Fibroblast of skin of right quadriceps (primary cell): ENCODE results near the gene SAMD11.
"Not testable (repeated sequence)": the region's sequence is repeated elsewhere in the genome, so short reads cannot be mapped to it uniquely, and the experiment has no call there.

Experiments used
- DNase-seq: peaks from one replicate; pipeline ENCODE4 v3.0.0-alpha.2; 2013

SAMD11 gene

GRCh38 chr1:965526-966134, 41.9 kb downstream of the SAMD11 start:
- DNase-seq, result no peak

GRCh38 chr1:966135-966703, 42.5 kb downstream of the SAMD11 start, which contains the start of gene PLEKHN1:
PLEKHN1 (plus strand) TSS chr1:966482; CDS start chr1:966532, 50 bp downstream.
- peak; percentile 39 for DNase-seq

DNA sequence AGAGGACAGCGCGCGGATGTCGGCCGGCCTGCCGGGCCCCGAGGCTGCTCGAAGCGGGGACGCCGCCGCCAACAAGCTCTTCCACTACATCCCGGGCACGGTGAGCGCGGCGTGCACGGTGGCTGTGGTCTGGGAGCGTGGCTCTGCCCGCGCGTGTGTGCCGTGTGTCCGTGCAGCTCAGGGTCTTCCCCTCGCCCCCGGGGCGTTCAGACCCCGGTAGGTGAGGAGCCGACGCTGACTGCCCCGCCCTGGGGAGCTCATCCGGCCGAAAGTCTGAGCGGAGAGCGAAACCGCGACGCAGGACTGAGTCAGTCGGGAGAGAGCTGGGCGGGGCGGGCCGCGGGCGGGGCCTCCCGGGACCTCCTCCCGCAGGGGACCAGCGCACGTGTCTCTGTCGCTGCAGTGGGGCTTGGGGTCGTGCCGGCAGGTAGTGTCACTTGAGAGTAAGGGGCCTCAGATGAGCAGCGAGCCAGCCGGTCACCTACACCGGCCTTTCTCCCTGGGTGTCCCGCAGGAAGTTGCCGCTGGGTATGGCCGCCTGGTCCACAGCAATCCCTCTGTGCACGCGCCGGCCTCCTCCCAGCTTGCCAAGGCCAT, 43.1 kb downstream of the SAMD11 start:
- peak; percentile 65 for DNase-seq

DNA sequence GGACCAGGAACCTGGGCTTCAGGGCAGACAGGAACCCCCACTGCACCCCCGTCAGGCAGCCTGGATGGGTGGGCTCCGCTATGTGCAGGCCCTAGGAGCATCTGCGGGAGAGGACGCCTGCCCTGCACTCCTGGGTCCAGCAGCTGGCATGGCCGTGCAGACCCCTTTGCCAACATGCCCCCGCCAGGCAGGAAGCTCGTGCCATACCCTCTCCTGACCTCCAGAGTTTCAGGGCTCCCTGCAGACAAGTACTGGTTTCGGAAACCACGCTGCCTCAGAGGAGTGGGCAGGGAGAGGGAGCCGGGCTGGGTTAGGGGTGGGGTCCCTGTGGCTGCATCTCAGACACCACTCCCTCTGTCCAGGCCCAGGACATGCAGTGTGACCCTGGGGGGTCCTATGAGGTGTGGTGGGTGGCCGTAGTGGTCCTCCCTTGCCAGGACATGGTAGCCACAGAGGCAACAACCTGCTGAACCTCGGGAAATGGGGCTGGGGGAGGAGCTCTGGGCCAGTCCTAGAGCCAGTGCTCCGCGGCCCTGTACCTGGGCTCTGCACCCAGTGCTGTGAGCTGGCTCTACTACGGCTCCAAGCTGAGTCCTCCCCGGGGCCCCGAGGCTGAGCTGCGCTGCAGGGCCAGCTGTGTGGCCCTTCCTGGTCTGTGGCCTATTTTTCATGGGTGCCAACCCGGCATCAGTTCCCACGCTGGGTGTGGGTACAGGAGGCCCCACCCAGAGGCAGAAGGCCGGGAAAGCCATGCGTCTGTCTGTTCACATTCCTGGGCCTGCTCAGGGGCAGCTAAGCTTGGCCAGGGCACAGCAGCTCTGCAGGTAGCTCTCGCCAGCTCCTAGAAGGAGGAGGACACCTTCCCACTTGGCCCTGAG, 44.0 kb downstream of the SAMD11 start:
- DNase-seq, result no peak

- DNase-seq, result no peak
Measured at GRCh38 chr1:969260-969855, 45.6 kb downstream of the SAMD11 start.

GRCh38 chr1:970242-970972, 46.7 kb downstream of the SAMD11 start:
- no peak for DNase-seq

DNA sequence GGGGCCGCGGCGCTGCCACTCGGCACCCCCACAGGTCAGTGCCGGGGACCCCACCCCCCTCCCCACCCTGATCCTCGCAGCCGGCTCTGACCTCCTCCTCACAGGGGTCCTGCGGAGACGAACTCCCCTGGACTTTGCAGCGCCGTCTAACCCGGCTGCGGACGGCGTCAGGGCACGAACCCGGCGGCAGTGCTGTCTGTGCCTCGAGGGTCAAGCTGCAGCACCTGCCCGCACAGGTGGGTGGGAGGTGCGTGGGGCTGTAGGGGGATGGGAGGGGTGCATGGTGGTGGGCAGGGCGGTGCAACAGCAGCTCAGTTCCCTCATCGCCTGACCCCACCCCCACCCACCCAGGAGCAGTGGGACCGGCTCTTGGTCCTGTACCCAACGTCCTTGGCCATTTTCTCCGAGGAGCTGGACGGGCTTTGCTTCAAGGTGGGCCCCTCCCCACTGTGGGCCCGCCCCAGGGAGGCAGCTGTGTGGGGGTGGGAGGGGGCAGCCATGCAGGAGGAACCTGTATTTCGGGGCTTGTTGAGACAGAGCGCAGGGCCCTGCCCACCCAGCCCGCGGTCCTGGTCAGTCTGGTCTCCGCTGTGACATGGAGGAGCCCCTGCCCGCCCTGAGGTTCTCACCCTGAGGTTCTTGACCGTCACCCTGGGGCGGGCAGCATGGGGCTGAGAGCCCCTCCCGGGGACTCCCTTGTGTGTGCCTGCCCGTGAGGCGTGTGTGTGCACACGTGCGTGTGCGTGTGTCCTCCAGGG, 47.4 kb downstream of the SAMD11 start:
- DNase-seq, result no peak

DNA sequence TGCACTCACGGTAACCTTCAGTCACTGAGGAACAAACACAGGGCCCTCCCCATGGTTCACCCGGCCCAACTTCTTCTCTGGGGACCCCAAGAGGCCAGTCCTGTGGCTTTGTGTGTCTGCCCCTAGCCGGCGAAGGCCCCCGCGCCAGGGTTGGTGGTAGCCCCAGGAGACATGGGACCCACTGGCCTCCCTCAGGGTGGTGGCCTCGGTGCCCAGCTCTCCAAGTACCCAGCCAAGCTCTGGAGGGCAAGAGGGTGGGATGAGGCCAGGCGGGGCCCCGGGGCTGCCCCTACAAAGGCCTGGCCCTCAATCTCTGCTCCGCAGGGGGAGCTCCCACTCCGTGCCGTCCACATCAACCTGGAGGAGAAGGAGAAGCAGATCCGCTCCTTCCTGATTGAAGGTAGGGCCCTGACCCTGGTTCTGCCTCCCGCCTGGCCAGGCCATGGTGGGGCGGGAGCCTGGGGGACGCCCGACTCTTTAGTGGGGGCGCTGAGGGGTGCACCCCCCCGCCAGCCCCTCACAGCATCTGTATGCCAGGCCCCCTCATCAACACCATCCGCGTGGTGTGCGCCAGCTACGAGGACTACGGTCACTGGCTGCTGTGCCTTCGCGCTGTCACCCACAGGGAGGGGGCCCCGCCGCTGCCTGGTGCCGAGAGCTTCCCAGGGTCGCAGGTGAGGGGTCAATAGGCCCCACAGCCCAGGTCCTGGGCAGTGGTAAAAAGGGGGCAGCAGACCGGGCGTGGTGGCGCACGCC, 48.2 kb downstream of the SAMD11 start:
- no peak for DNase-seq

- no peak for DNase-seq
Measured at GRCh38 chr1:972726-973458, 49.2 kb downstream of the SAMD11 start.

- DNase-seq, result no peak
Measured at GRCh38 chr1:973459-974292, 50.0 kb downstream of the SAMD11 start.

GRCh38 chr1:974293-974640, 50.5 kb downstream of the SAMD11 start:
- no peak for DNase-seq

DNA sequence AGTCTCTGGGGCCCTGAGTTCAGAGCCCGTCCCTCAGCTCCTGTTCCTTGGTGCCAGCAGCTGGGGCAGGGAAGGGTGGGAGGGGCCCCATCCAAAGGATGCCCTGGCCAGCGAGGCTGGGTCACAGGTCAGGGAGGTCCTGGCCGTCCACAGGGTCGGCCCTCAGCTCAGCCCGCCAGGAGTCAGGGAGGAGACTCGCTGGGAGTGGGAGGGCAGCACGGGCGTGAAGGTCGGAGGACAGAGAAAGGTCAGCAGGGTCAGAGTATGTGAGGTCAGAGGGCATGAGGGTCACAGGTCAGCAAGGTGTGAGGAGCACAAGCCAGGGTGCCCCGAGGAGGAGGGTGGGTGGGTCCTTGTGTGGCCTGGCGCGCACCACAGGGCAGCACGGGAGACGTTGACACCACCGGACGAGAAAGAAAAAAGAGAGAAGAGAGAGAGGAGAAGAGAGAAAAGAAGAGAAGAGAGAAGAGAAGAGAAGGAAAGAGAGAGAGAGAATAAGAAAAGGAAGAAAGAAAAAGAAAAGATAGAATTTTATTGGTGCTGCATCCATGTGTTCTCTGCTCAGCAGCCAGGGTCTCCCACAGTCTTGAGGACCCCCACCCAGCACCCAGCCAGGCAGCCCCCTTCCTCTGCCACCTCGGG, 51.1 kb downstream of the SAMD11 start:
- no peak for DNase-seq

DNA sequence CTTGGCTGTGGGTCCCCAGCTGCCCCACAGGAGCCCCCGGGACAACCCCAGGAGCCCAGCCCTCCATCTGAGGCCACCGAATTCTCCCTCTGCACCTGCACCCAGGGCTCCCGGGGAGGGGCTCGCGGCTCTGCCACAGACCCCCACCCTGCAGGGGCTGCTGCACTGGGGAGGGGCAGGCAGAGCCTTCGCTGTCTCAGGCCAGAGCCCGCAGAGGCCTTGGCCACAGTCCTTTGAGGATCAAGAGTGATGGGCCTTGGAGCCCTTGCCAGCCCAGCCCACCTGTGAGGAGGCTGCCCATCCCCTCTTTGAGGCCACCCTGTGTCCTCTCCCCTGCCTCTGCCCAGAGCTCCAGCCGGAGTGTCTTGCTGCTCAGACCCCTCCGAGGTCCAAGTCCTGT, 51.6 kb downstream of the SAMD11 start:
- no peak for DNase-seq

- DNase-seq, result peak; percentile 43
Measured at GRCh38 chr1:975896-976683, 52.4 kb downstream of the SAMD11 start.

GRCh38 chr1:976791-977190, 53.1 kb downstream of the SAMD11 start:
- DNase-seq, result not testable (repeated sequence)

GRCh38 chr1:978069-978834, 54.5 kb downstream of the SAMD11 start:
- no peak for DNase-seq
